ENCODE results near the gene RPAP2. TPM values are rescaled to one million over a fixed set of nuclear protein-coding genes. Genes with fewer than 3 reads are reported as not detected.
A peak's percentile ranks its signal among the peaks of the same experiment; 100 is the strongest.

The RPAP2 gene
- total RNA-seq, 3 donors from 2014 or later: 17.1 to 33.5 (median 22.6) TPM

DNA sequence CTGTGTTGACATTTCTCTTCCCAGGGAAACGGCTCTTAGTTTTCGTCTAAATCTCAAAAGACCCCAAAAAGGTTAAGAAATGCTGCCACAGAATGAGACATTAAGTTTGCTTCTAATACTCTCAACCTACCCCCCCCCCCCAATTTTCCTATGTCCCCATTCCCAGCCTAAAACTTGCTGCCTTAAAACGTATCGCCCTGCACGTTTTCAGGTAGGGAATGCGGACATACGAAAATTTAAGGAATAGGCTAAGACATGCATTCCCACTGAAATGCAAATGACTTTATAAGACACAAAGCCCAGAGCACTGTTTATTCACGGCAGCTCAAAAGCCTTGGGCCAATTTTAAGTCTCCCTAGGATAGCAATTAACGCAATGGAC is 142.4 kb downstream of the RPAP2 start:
- Histone ChIP-seq H3K9me3 (no peaks in the 10 kb centered on the region), H3K36me3 (ENCODE audit: low read depth) (no peaks in the 10 kb centered on the region), H3K4me3 (no peak overlapping the region), H3K4me1 (ENCODE audit: low read depth) (no peaks in the 10 kb centered on the region)
- DNase-seq (no peak), ATAC-seq (no peak)
- intact Hi-C loops (cut with DNase I, micrococcal nuclease): no loop called here
- TF ChIP-seq, protein P1, sequence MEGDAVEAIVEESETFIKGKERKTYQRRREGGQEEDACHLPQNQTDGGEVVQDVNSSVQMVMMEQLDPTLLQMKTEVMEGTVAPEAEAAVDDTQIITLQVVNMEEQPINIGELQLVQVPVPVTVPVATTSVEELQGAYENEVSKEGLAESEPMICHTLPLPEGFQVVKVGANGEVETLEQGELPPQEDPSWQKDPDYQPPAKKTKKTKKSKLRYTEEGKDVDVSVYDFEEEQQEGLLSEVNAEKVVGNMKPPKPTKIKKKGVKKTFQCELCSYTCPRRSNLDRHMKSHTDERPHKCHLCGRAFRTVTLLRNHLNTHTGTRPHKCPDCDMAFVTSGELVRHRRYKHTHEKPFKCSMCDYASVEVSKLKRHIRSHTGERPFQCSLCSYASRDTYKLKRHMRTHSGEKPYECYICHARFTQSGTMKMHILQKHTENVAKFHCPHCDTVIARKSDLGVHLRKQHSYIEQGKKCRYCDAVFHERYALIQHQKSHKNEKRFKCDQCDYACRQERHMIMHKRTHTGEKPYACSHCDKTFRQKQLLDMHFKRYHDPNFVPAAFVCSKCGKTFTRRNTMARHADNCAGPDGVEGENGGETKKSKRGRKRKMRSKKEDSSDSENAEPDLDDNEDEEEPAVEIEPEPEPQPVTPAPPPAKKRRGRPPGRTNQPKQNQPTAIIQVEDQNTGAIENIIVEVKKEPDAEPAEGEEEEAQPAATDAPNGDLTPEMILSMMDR (IDR thresholded peaks at IDR 0.05): no peak

DNA sequence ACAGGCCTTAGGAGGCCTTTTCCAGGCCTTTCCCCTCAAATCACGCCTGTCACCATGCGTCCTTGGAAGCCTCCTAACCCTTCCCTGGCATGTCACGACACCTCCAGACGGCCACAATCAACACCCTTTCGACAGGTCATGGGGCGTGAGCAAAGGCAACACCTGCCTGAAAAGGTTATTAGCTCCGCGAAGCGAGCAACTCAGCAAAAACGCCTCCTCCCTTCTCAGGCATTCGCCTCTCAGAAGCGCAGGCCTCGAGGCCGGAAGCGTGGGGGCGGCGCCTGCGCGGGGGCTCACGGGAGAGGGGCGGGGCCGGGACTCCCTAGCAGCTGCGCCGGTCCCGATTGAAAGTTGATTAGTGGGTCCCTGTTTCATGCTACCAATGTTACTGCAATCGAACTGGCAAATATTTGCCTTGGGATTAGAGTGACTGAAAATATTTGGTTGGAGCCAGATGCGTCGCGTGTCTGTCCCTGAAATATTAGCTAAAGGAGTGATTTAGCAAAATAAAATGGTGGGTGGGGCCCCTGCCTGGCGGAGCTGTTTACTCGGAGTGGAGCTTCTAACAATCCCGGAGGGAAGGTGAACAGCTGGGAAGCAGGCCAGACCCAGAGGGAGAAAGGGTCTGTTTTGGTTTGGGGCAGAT is 143.0 kb downstream of the RPAP2 start:
- ATAC-seq (peak; percentile 95), DNase-seq (peak; percentile 76 to 85 (median 85))
- no peaks in the 10 kb centered on the region for H3K36me3 ChIP-seq (ENCODE audit: low read depth)
- no peaks in the 10 kb centered on the region for H3K4me1 ChIP-seq (ENCODE audit: low read depth)
- no peak overlapping the region for H3K4me3 ChIP-seq
- intact Hi-C loops (cut with DNase I, micrococcal nuclease): no loop called here
- TF ChIP-seq, protein P1 (IDR thresholded peaks at IDR 0.05): no peak
- H3K9me3 ChIP-seq: no peaks in the 10 kb centered on the region

DNA sequence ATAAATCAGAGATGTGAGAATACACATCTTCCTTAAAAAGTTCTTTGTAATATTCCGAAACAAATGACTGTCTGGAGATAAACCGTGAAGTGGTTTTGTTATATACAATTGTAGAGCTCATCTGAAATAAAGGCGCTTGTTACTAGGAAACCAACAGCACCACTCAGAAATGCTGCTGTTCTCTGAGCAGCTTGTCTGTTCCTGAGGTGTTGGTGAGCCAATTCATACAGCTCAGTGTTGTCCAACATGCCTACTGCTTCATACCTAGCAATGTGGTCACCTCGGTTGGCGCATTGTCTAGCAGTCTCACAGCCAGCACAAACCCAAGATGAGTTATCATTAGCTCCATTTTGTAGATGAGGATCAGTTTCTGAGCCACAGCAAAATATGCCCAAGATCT is 143.5 kb downstream of the RPAP2 start:
- no peaks in the 10 kb centered on the region for H3K4me1 ChIP-seq (ENCODE audit: low read depth)
- H3K36me3 ChIP-seq (ENCODE audit: low read depth): no peaks in the 10 kb centered on the region
- no peak overlapping the region for H3K4me3 ChIP-seq
- intact Hi-C loops (cut with DNase I, micrococcal nuclease): no loop called here
- ATAC-seq (peak; percentile 57), DNase-seq (no peak)
- no peaks in the 10 kb centered on the region for H3K9me3 ChIP-seq
- TF ChIP-seq, protein P1 (IDR thresholded peaks at IDR 0.05): no peak

DNA sequence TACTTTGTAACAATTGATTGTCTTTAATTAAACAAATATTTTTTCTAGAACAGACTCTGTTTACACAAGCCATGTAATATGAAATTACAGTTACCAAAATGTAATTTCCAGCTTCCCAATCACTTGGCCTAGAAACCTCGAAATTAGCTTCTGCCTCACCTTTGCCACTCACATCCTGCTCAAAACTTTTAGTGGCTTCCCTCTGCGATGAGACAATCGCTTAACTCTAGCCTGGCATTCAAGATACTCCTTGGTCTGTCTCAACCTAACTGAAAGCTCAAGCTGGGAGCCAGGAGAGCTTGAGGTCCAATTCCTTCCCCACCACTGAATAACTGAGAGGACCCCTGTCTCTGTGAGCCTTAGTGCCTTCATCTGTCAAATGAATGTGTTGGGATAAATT is 145.0 kb downstream of the RPAP2 start:
- ATAC-seq: no peak
- H3K9me3 ChIP-seq: no peaks in the 10 kb centered on the region
- TF ChIP-seq, protein P1 (IDR thresholded peaks at IDR 0.05): no peak
- H3K4me1 ChIP-seq (ENCODE audit: low read depth): no peaks in the 10 kb centered on the region
- H3K4me3 ChIP-seq: no peak overlapping the region
- no peaks in the 10 kb centered on the region for H3K36me3 ChIP-seq (ENCODE audit: low read depth)
- no peak for DNase-seq
- intact Hi-C loops (cut with DNase I, micrococcal nuclease): no loop called here

DNA sequence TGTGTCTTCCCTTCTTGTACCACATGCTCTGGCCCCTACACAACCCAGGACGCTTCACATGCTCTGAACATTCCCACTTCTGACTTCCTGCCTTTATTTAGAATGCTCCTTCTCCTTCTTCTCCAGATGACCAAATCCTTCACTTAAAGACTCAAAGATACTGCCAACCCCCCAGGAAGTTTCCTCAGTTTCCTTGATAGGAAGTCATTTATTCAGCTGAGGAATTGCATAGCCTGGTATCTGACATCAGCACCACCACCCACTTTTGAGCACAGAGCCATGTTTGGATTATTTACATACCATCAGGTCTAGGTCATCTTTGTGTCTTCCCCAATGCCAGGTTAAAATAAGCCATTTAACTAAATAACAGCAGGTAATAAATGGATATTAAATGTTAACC is 145.5 kb downstream of the RPAP2 start:
- ATAC-seq (no peak), DNase-seq (no peak)
- TF ChIP-seq, protein P1 (IDR thresholded peaks at IDR 0.05): no peak
- Histone ChIP-seq H3K4me3 (no peak overlapping the region), H3K36me3 (ENCODE audit: low read depth) (no peaks in the 10 kb centered on the region), H3K9me3 (no peaks in the 10 kb centered on the region), H3K4me1 (ENCODE audit: low read depth) (no peaks in the 10 kb centered on the region)
- intact Hi-C loops (cut with DNase I, micrococcal nuclease): no loop called here

DNA sequence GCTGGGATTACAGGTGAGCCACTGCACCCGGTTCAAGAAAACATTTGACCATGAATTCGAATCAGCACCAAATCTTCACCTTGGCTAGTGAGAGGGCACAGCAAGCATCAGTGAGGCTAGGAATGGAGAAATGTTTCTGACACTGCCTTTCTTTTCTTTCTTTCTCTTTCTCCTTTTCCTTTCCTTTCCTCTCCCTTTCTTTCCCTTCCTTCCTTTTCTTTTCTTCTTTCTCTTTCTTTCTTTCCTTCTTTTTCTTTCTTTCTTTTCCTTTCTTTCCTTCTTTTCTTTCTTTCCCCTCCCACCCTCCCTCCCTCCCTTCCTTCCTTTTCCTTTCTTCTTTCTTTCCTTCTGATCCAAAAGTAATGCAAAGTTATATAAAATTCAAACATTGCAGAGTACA is 147.0 kb downstream of the RPAP2 start:
- Histone ChIP-seq H3K4me1 (ENCODE audit: low read depth) (no peaks in the 10 kb centered on the region), H3K36me3 (ENCODE audit: low read depth) (no peaks in the 10 kb centered on the region), H3K4me3 (no peak overlapping the region), H3K9me3 (no peaks in the 10 kb centered on the region)
- ATAC-seq: no peak
- no peak for DNase-seq
- TF ChIP-seq, protein P1 (IDR thresholded peaks at IDR 0.05): no peak
- intact Hi-C loops (cut with DNase I, micrococcal nuclease): no loop called here
